Measurements from ENCODE around the gene RNASE4.
A peak's percentile ranks its signal among the peaks of the same experiment; 100 is the strongest.

- no peak for TF ChIP-seq POLR2A (IDR thresholded peaks at IDR 0.05; ENCODE audit: borderline replicate concordance, extremely low read depth, insufficient read depth, insufficient read length)
- TF ChIP-seq CTCF (IDR thresholded peaks at IDR 0.05 in 2 of 3, conservative IDR thresholded peaks at IDR 0.05 in 1 of 3; ENCODE audit: borderline replicate concordance in 1 of 3, insufficient read depth in 1 of 3, low read depth in 2 of 3, low read length in 2 of 3), result peak in 1 of 3 experiments; percentile 9; a peak in 1 of 6 replicates
- TF ChIP-seq EZH2 (IDR thresholded peaks at IDR 0.05), result no peak
- TF ChIP-seq SIN3A (IDR thresholded peaks at IDR 0.05; ENCODE audit: low read depth), result no peak
- TF ChIP-seq POLR2AphosphoS5 (IDR thresholded peaks at IDR 0.05; ENCODE audit: low read depth, low read length), result no peak
- no peak for TF ChIP-seq MAX (IDR thresholded peaks at IDR 0.05)
- no peak for TF ChIP-seq SP1 (IDR thresholded peaks at IDR 0.05; ENCODE audit: low read depth)
- TF ChIP-seq RAD21 (IDR thresholded peaks at IDR 0.05; ENCODE audit: low read depth), result no peak
- TF ChIP-seq ATF3 (IDR thresholded peaks at IDR 0.05), result no peak
- no peak for TF ChIP-seq SRF (IDR thresholded peaks at IDR 0.05; ENCODE audit: low read depth)
- no peak for TF ChIP-seq EZH2phosphoT487 (IDR thresholded peaks at IDR 0.05; ENCODE audit: borderline replicate concordance)
These were observed 28.5 kb upstream of the RNASE4 start for GRCh38 chr14:20655851-20656250.
